Stimulated activated naive CD8-positive, alpha-beta T cell treated with anti-CD3 and anti-CD28 coated beads, Interleukin-15, Interleukin-2, amounts not matched to agents 100 U/mL and 50 U/mL, for 24 hours (primary cell): ENCODE data around the gene MEIKIN.
"Not testable (repeated sequence)": the region's sequence is repeated elsewhere in the genome, so short reads cannot be mapped to it uniquely, and the experiment has no call there.

Experiments
- ATAC-seq: fragments of 150-1000 bp; cut with Tn5 transposase; one replicate; pipeline ENCODE4 v1.10.0; 2021
- DNase-seq: peaks from one replicate; pipeline ENCODE4 v3.0.0; 2021

MEIKIN gene

GRCh38 chr5:131906668-131907067, 38.8 kb downstream of the MEIKIN start:
- no peak for ATAC-seq
- DNase-seq, result no peak

- not testable (repeated sequence) for ATAC-seq, DNase-seq
These were observed 43.2 kb downstream of the MEIKIN start for GRCh38 chr5:131902266-131902665.

DNA sequence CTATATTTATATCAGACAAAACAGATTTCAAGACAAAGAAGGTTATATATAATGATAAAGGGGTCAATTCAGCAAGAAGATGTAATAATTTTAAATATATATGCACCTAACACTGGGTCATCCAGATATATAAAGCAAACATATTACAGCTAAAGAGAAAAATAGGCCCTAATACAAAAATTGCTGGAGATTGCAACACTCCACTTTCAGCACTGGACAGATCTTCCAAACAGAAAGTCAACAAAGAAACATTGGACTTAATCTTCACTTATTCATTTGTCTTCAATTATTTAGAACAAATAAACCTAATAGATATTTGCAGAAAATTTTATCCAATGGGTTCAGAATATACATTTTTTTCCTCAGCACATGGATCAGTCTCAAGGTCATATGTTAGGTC, 45.8 kb downstream of the MEIKIN start:
- ATAC-seq (no peak), DNase-seq (no peak)

DNA sequence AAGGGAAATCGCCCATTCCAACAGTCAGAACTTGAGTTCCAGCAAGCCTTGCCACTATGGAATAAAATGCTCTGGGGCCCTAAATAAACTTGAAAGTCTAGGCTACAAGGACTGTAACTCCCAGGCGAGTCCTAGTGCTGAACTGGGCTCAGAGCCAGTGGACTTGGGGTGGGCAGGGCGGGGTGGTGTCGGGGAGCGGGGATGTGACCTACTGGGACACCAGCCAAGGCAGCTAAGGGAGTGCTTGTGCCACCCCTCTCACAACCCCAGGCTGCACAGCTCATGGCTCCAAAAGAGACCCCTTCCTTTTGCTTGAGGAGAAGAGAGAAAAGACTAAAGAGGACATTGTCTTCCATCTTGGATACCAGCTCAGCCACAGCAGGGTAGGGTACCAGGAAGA, 61.5 kb downstream of the MEIKIN start:
- ATAC-seq (no peak), DNase-seq (no peak)

DNA sequence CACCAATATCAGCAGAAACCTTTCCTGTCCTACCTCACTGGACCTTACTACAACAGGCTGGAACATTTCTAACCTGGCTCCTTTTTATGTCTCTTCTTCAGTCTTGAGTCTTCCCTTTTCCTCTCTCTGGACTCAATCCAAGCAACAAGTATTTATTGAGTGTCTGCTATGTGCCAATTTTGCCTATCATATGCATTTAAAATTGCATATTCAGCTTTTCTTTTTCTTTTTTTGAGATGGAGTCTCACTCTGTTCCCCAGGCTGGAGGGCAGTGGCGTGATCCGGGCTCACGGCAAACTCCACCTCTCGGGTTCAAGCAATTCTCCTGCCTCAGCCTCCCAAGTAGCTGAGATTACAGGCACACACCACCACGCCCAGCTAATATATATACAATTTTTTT, 65.8 kb downstream of the MEIKIN start:
- ATAC-seq (no peak), DNase-seq (no peak)

DNA sequence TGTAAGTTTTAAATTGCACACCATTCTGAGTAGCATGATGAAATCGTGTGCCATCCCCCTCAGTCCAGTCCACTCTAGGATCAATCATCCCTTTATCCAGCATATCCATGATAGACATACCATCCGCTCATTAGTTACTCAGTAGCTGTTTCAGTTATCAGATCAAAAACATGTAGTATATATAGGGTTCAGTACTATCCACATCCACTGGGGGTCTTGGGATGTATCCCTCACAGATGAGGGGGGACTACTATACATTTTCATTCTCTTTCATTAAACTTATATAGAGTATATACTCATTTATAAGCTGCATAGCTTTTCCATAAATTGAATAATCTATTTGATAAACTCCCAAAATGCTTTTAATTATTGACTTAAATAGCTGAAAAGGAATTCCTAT, 67.6 kb downstream of the MEIKIN start:
- ATAC-seq (peak; percentile 43), DNase-seq (no peak)

- not testable (repeated sequence) for ATAC-seq, DNase-seq
These were observed 74.2 kb downstream of the MEIKIN start for GRCh38 chr5:131871251-131871650.

GRCh38 chr5:131867524-131867923, 77.9 kb downstream of the MEIKIN start:
- no peak for ATAC-seq
- no peak for DNase-seq

DNA sequence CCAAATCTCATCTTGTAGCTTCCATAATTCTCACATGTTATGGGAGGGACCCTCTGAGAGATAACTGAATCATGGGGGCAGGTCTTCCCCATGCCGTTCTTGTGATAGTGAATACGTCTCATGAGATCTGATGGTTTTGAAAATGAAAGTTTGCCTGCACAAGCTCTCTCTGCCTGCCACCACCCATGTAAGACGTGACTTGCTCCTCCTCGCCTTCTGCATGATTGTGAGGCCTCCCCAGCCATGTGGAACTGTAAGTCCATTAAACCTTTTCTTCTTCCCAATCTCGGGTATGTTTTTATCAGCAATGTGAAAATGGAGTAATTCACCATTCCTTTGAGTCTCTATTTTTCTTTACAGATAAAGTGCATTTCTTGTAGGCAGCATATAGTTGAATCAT, 81.8 kb downstream of the MEIKIN start:
- ATAC-seq (no peak), DNase-seq (no peak)

GRCh38 chr5:131857388-131857787, 88.1 kb downstream of the MEIKIN start:
- ATAC-seq (no peak), DNase-seq (no peak)

- ATAC-seq, result no peak
- DNase-seq, result no peak
These were observed 90.0 kb downstream of the MEIKIN start for GRCh38 chr5:131855452-131855851.

DNA sequence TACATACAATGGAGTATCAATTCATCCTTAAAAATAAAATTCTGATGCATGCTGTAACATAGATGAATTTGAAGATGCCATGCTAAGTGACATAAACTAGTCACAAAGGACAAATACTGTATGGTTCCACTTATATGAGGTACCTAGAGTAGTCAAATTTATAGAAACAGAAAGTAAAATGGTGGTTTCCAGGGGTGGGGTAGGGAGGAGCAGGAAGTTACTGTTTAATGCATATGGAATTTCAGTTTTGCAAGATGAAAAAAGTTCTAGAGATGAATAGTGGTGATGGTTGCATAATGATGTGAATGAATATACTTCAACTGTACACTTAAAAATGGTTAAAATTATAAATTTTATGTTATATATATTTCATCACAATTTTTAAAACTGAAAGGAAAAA, 91.3 kb downstream of the MEIKIN start:
- no peak for ATAC-seq
- no peak for DNase-seq

DNA sequence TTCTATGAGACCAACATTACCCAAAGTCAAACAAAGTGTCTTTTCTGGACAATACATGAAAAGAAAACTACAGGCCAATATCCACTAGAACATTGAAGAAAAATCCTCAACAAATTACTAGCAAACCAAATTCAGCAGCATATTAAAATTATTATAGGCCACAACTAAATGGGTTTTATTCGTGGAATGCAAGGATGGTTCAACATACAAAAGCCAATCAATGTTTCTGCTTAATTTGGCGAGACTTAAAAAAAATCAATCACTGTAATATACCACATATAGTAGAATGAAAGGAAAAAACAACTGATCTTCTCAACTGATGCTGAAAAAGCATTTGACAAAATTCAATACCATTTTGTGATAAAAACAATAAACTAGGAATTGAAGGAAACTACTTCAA, 96.8 kb downstream of the MEIKIN start:
- ATAC-seq (no peak), DNase-seq (no peak)

- DNase-seq (no peak), ATAC-seq (no peak)
These were observed 98.9 kb downstream of the MEIKIN start for GRCh38 chr5:131846536-131846935.

DNA sequence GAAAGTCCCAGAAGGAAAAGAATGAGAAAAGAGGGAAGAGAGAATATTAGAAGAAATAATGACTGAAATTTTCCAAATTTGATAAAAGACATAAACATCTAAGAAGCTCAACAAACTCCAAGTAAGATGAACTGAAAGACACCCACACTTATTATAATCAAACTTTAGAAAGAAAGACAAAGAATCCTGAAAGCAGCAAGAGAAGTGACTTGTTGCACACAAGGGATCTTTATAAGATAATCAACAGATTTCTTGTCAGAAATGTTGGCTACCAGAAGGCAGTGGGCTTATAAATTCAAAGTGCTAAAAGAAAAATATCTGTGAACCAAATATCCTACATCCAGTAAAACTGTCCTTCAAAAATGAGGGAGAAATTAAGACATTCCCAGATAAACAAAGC, 99.6 kb downstream of the MEIKIN start:
- DNase-seq (no peak), ATAC-seq (no peak)

GRCh38 chr5:131842971-131843370, 102.5 kb downstream of the MEIKIN start:
- DNase-seq, ATAC-seq: not testable (repeated sequence)

- DNase-seq, ATAC-seq: not testable (repeated sequence)
These were observed 112.8 kb downstream of the MEIKIN start for GRCh38 chr5:131832702-131833101.

DNA sequence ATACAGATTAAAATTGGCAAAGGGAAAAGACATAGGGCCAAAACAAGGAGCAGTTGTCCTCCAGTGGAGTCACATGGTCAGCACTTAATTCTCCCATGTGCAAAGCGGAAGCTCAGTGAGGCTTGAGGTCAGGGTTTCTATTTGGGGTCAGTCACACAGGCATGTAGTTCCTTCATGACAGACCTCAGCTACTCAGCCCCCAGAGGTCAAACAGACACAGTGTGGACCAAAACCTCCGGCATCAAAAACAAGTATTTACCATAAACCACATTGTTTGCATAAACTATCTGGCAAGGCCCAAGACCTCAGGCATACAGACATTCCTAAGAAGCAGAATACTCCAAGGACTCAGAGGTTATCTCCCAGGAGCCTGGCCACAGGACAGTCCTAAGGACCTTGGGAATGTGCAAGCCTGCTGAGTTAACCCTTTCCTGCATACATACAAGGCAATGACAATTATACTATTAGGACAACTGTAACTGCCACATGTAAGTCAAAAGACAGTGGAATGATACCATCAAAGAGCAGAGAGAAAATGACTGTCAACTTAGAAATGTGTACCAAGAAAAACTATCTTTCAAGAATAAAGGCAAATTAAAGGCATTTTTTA, 120.0 kb downstream of the MEIKIN start:
- ATAC-seq, result no peak
- no peak for DNase-seq

DNA sequence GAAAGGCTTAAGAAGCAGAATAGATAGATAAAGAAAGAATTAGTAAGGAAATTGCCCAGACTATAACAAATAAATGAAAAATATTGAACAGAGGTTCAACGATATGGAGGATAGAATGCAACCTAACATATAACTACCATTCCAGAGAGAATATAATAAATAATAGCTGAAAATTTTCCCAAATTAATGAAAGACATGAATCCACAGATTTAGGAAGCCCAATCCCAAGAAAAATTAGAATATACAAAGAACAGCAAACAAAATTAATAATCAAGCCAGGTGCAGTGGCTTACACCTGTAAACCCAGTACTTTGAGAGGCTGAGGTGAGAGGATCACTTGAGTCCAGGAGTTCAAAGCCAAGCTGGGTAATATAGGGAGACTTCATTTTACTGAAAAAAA, 120.8 kb downstream of the MEIKIN start:
- ATAC-seq (no peak), DNase-seq (no peak)

DNA sequence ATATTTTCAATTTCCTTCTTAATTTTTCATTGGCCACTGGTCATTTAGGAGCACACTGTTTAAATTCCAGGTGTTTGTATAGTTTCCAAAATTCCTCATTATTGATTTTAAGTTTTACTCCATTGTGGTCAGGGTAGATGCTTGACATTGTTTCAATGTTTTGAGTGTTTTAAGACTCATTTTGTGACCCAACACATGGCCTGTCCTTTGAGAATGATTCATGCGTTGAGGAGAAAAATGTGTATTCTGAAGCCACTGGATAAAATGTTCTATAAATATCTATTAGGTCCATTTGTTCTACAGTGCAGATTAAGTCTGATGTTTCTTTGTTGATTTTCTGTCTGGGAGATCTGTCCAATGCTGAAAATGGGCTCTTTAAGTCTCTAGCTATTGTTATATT, 124.2 kb downstream of the MEIKIN start:
- DNase-seq (no peak), ATAC-seq (no peak)

DNA sequence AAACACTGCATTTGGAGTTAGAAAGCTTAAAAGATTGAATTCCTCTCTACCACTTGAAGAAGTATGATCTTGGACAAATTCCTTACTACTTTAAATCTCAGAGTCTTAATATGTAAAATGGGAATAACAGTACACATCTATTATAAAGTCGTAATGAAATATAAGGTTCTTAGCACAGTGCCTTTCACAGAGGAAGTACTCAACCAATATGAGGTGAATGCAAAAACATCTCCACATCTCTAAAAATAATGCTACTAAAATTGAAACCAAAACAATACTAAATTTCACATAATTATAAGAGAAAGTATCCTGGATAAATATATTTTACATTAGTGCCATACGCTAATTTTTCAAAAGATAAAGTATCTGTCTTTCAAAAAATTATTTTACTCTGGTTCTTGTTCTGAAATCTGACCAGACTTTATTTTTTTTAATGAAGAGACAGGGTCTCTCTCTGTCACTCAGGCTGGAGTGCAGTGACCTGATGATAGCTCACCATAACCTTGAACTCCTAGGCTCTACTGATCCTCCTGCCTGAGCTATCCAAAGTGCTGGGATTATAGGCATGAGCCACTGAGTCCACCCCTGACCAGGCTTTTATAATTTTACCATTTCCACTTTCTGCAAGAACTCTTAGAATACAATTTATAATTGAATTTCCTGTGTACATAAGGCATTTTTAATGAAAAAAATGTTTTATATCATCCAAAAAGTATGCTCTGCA, 127.3 kb downstream of the MEIKIN start:
- ATAC-seq (no peak), DNase-seq (no peak)

DNA sequence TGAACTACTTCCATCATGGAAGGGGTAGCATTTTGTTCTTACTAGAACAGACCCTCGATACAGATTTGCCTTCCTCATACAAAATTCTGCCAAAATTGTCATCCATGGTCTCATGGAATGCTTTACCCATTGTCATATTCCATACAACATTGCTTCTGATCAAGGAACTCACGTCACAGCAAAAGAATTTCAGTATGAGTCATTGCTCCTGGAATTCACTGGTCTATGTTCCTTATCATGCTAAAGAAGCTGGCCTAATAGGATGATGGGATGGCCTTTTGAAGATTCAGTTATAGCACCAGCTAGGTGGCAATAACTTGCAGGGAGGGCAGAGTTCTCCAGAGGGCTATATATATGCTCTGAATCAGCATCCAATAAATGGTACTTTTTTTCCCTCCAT, 130.5 kb downstream of the MEIKIN start:
- ATAC-seq, result no peak
- DNase-seq, result no peak

- ATAC-seq (no peak), DNase-seq (no peak)
These were observed 132.9 kb downstream of the MEIKIN start for GRCh38 chr5:131812371-131813160.
